ENCODE data around the gene TAS2R43.

DNA sequence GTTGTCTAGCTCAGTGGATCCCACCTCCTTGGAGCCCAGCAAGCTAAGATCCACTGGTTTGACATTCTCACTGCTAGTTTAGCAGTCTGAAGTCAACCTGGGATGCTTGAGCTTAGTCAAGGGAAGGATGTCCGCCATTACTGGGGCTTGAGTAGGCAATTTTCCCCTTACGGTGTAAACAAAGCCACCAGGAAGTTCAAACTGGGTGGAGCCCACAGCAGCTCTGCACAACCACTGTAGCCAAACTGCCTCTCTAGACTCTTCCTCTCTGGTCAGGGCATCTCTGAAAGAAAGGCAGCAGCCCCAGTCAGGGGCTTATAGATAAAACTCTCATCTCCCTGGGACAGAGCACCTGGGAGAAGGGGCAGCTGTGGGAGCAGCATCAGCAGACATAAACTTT lies 16.7 kb upstream of the TAS2R43 start:
- TF ChIP-seq POLR2AphosphoS5 (IDR thresholded peaks at IDR 0.05) (no peak), EP300 (IDR thresholded peaks at IDR 0.05) (no peak), POLR2A (IDR thresholded peaks at IDR 0.05) (no peak)
- TF ChIP-seq, protein P1, sequence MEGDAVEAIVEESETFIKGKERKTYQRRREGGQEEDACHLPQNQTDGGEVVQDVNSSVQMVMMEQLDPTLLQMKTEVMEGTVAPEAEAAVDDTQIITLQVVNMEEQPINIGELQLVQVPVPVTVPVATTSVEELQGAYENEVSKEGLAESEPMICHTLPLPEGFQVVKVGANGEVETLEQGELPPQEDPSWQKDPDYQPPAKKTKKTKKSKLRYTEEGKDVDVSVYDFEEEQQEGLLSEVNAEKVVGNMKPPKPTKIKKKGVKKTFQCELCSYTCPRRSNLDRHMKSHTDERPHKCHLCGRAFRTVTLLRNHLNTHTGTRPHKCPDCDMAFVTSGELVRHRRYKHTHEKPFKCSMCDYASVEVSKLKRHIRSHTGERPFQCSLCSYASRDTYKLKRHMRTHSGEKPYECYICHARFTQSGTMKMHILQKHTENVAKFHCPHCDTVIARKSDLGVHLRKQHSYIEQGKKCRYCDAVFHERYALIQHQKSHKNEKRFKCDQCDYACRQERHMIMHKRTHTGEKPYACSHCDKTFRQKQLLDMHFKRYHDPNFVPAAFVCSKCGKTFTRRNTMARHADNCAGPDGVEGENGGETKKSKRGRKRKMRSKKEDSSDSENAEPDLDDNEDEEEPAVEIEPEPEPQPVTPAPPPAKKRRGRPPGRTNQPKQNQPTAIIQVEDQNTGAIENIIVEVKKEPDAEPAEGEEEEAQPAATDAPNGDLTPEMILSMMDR (IDR thresholded peaks at IDR 0.05), result no peak
